Common myeloid progenitor, CD34-positive (primary cell): ENCODE data around the gene PRKAR1A.
"Not testable (repeated sequence)": the region's sequence is repeated elsewhere in the genome, so short reads cannot be mapped to it uniquely, and the experiment has no call there.

Experiments
- CTCF ChIA-PET: fragments of 350-600 bp; sonication (Branson Sonifier 250); formaldehyde crosslinking; loops from one replicate; lab custom pipeline; 2021; ENCODE audit warnings: antibody characterized with exemption; lab: Charles Lee
- POLR2A ChIA-PET: fragments of 350-600 bp; sonication (Branson Sonifier 250); formaldehyde crosslinking; loops from one replicate; lab custom pipeline; 2021; ENCODE audit warnings: antibody characterized with exemption; lab: Charles Lee
- DNase-seq, 3 donors: peaks; one replicate each; pipeline versions ENCODE4 v3.0.0 to v3.0.0-alpha.2; 2013
- H3K27ac ChIP-seq, 2 experiments: 1 replicate in 1 of 2; 2 replicates in 1 of 2; pipeline ENCODE4 v1.7.0; 2013; ENCODE audit warnings: inconsistent platforms in 2 of 2, low read length in 2 of 2, mild to moderate bottlenecking in 2 of 2, low read depth in 1 of 2, moderate library complexity in 1 of 2; ENCODE audit not compliant: severe bottlenecking in 2 of 2, insufficient read depth in 1 of 2, poor library complexity in 1 of 2
- H3K27me3 ChIP-seq, 5 experiments: replicated peaks in 2 of 5; 1 replicate in 3 of 5; 2 replicates in 2 of 5; pipeline versions ENCODE4 v1.6.1 to v1.7.0; 2013; ENCODE audit warnings: low read length in 4 of 5, mild to moderate bottlenecking in 2 of 5, moderate library complexity in 2 of 5, inconsistent platforms in 1 of 5; ENCODE audit not compliant: insufficient read depth in 5 of 5, control insufficient read depth in 4 of 5
- H3K36me3 ChIP-seq, 4 experiments: 1 replicate in 2 of 4; 2 replicates in 2 of 4; pipeline versions ENCODE4 v1.6.1 to v1.7.0; 2013; ENCODE audit warnings: low read length in 3 of 4, control low read depth in 1 of 4, mild to moderate bottlenecking in 1 of 4; ENCODE audit not compliant: control insufficient read depth in 4 of 4, insufficient read depth in 4 of 4
- H3K4me1 ChIP-seq, 4 experiments: 1 replicate in 3 of 4; 2 replicates in 1 of 4; pipeline versions ENCODE4 v1.6.1 to v1.7.1; 2013; ENCODE audit warnings: low read length in 3 of 4, mild to moderate bottlenecking in 3 of 4, control low read depth in 1 of 4, inconsistent platforms in 1 of 4, moderate library complexity in 1 of 4; ENCODE audit not compliant: control insufficient read depth in 4 of 4, insufficient read depth in 4 of 4; ENCODE audit errors: control extremely low read depth in 1 of 4
- H3K4me3 ChIP-seq, 7 experiments: 1 replicate in 4 of 7; 2 replicates in 3 of 7; pipeline versions ENCODE4 v1.5.1 to v1.7.0; 2013; ENCODE audit warnings: mild to moderate bottlenecking in 7 of 7, low read length in 6 of 7, moderate library complexity in 6 of 7, inconsistent platforms in 2 of 7, low read depth in 2 of 7, control low read depth in 1 of 7; ENCODE audit not compliant: insufficient read depth in 4 of 7, control insufficient read depth in 1 of 7; ENCODE audit errors: extremely low read depth in 1 of 7
- H3K9me3 ChIP-seq, 5 experiments: 1 replicate in 4 of 5; 2 replicates in 1 of 5; pipeline versions ENCODE4 v1.6.1 to v1.7.1; 2013; ENCODE audit warnings: low read length in 4 of 5, mild to moderate bottlenecking in 2 of 5, inconsistent platforms in 1 of 5, low read depth in 1 of 5, moderate library complexity in 1 of 5; ENCODE audit not compliant: control insufficient read depth in 4 of 5, insufficient read depth in 2 of 5; ENCODE audit errors: control extremely low read depth in 1 of 5
- WGBS: methylation state at CpG from one replicate; pipeline ENCODE4 v1.1.5; 2013; ENCODE audit not compliant: insufficient coverage; 5-methylcytosine and 5-hydroxymethylcytosine counted together

PRKAR1A gene

GRCh38 chr17:68482576-68483041 lies 29.6 kb upstream of the PRKAR1A start:
- Histone ChIP-seq H3K4me1 (peaks cover 5 to 15% (median 6%) of the 10 kb centered on the region in 4 experiments), H3K27ac (no peak overlapping the region), H3K9me3 (peaks cover 0 to 4% (median 0%) of the 10 kb centered on the region in 5 experiments), H3K36me3 (no peaks in the 10 kb centered on the region), H3K27me3 (no peaks in the 10 kb centered on the region), H3K4me3 (no peak overlapping the region)
- CTCF ChIA-PET, result interaction anchor here (1.0 to 1.5 kb wide), 4 partner anchors 10 to 20 kb away, joined by 3 to 5 read pairs (median 4); no protein-coding TSS in a partner anchor
- POLR2A ChIA-PET, result interaction anchor here (0.6 kb wide), 1 partner anchor 92 kb away, joined by 3 read pairs; no protein-coding TSS in a partner anchor
- DNase-seq, result peak in 1 of 3 donors; percentile 59
- 100% methylated on average over 2 of the region's 4 CpGs for WGBS

- peaks cover 0 to 4% (median 0%) of the 10 kb centered on the region in 5 experiments for H3K9me3 ChIP-seq
- no peak overlapping the region for H3K4me3 ChIP-seq
- H3K4me1 ChIP-seq, result peaks cover 6 to 21% (median 12%) of the 10 kb centered on the region in 4 experiments
- no peaks in the 10 kb centered on the region for H3K27me3 ChIP-seq
- ChIA-PET POLR2A (no interaction called here), CTCF (interaction anchor here (1.7 to 2.0 kb wide), 2 partner anchors 13 to 18 kb away, joined by 3 to 4 read pairs; no protein-coding TSS in a partner anchor)
- no CpG with 5 or more reads among the region's 2 CpGs for WGBS
- no peaks in the 10 kb centered on the region for H3K36me3 ChIP-seq
- no peak for DNase-seq
- no peak overlapping the region for H3K27ac ChIP-seq
These were observed 27.8 kb upstream of the PRKAR1A start for GRCh38 chr17:68484458-68484857.

- peaks cover 7 to 39% (median 22%) of the 10 kb centered on the region in 4 experiments for H3K4me1 ChIP-seq
- ChIA-PET CTCF (no interaction called here), POLR2A (no interaction called here)
- 68% methylated on average over 4 of the region's 4 CpGs for WGBS
- H3K4me3 ChIP-seq, result no peak overlapping the region
- no peaks in the 10 kb centered on the region for H3K27me3 ChIP-seq
- no peak for DNase-seq
- H3K36me3 ChIP-seq, result no peaks in the 10 kb centered on the region
- H3K9me3 ChIP-seq, result no peaks in the 10 kb centered on the region
- no peak overlapping the region for H3K27ac ChIP-seq
These were observed 22.3 kb upstream of the PRKAR1A start for GRCh38 chr17:68489919-68490318.

- WGBS, result 39% methylated on average over 12 of the region's 12 CpGs
- peak in 2 of 3 donors; percentile 31 to 34 for DNase-seq
- Histone ChIP-seq H3K27ac (no peak overlapping the region), H3K36me3 (no peaks in the 10 kb centered on the region), H3K4me1 (peaks cover 2 to 28% (median 22%) of the 10 kb centered on the region in 4 experiments), H3K4me3 (no peak overlapping the region), H3K27me3 (no peaks in the 10 kb centered on the region), H3K9me3 (no peaks in the 10 kb centered on the region)
- ChIA-PET POLR2A (interaction anchor here (0.6 kb wide), 1 partner anchor 215 kb away, joined by 5 read pairs; no protein-coding TSS in a partner anchor), CTCF (no interaction called here)
These were observed 20.6 kb upstream of the PRKAR1A start for GRCh38 chr17:68491381-68492231.

GRCh38 chr17:68492394-68493054 lies 19.7 kb upstream of the PRKAR1A start:
- H3K4me3 ChIP-seq, H3K36me3 ChIP-seq, H3K27ac ChIP-seq, H3K9me3 ChIP-seq, CTCF ChIA-PET, POLR2A ChIA-PET, H3K27me3 ChIP-seq, DNase-seq: not testable (repeated sequence)
- peaks cover 6 to 27% (median 20%) of the 10 kb centered on the region in 4 experiments for H3K4me1 ChIP-seq
- 94% methylated on average over 5 of the region's 8 CpGs for WGBS

- Histone ChIP-seq H3K4me1 (peaks cover 13 to 34% (median 24%) of the 10 kb centered on the region in 4 experiments), H3K9me3 (no peaks in the 10 kb centered on the region), H3K36me3 (no peaks in the 10 kb centered on the region), H3K27ac (no peak overlapping the region), H3K4me3 (no peak overlapping the region), H3K27me3 (no peaks in the 10 kb centered on the region)
- no peak for DNase-seq
- ChIA-PET POLR2A (no interaction called here), CTCF (interaction anchor here (0.9 kb wide), 1 partner anchor 24 kb away, joined by 6 read pairs; no protein-coding TSS in a partner anchor)
- WGBS, result 98% methylated on average over 4 of the region's 4 CpGs
These were observed 17.1 kb upstream of the PRKAR1A start for GRCh38 chr17:68495081-68495480.
